ENCODE measurements around the gene MLEC. TPM values are rescaled to one million over a fixed set of nuclear protein-coding genes. Genes with fewer than 3 reads are reported as not detected.

MLEC gene
- total RNA-seq, 1 experiment from 2014 or later = 290 TPM

- no peak for TF ChIP-seq CTCF (IDR thresholded peaks at IDR 0.05; ENCODE audit: unreplicated experiment)
- CTCF ChIA-PET = interaction anchor here (0.6 to 2.0 kb wide), 2 partner anchors 61 to 441 kb away, joined by 3 to 8 read pairs; partner anchors contain the start of gene POP5
Measured at GRCh38 chr12:120642121-120642520, 44.8 kb upstream of the MLEC start.

GRCh38 chr12:120642826-120643225, 44.1 kb upstream of the MLEC start:
- peaks cover 13% of the 10 kb centered on the region for H3K4me1 Mint-ChIP-seq (ENCODE audit: low read depth, unreplicated experiment)
- H3K36me3 Mint-ChIP-seq (ENCODE audit: insufficient read depth, unreplicated experiment) = peaks cover 6% of the 10 kb centered on the region
- no peaks in the 10 kb centered on the region for H3K9me3 Mint-ChIP-seq (ENCODE audit: low read depth, unreplicated experiment)
- peaks cover 68% of the 10 kb centered on the region for H3K27me3 Mint-ChIP-seq (ENCODE audit: unreplicated experiment)
- H3K27ac Mint-ChIP-seq (ENCODE audit: unreplicated experiment) = no peak overlapping the region
- no peak for DNase-seq
- H3K4me3 Mint-ChIP-seq (ENCODE audit: low read depth, unreplicated experiment) = no peak overlapping the region
- CTCF ChIA-PET = interaction anchor here (0.5 to 2.0 kb wide), 4 partner anchors 62 to 441 kb away, joined by 3 to 8 read pairs (median 4); partner anchors contain the start of gene POP5
- no peak for TF ChIP-seq CTCF (IDR thresholded peaks at IDR 0.05; ENCODE audit: unreplicated experiment)
- BruUV-seq (replicated peaks) = no TSS peak
- intact Hi-C loops (cut with micrococcal nuclease; ENCODE audit: unreplicated experiment) = no loop called here

More at GRCh38 chr12:120642121-120642520, 44.8 kb upstream of the MLEC start:
- H3K27me3 Mint-ChIP-seq (ENCODE audit: unreplicated experiment) = peaks cover 62% of the 10 kb centered on the region
- no peak overlapping the region for H3K4me3 Mint-ChIP-seq (ENCODE audit: low read depth, unreplicated experiment)
- no peak overlapping the region for H3K27ac Mint-ChIP-seq (ENCODE audit: unreplicated experiment)
- no TSS peak for BruUV-seq (replicated peaks)
- H3K9me3 Mint-ChIP-seq (ENCODE audit: low read depth, unreplicated experiment) = no peaks in the 10 kb centered on the region
- intact Hi-C loops (cut with micrococcal nuclease; ENCODE audit: unreplicated experiment) = no loop called here
- peaks cover 6% of the 10 kb centered on the region for H3K36me3 Mint-ChIP-seq (ENCODE audit: insufficient read depth, unreplicated experiment)
- no peak for DNase-seq
- peaks cover 13% of the 10 kb centered on the region for H3K4me1 Mint-ChIP-seq (ENCODE audit: low read depth, unreplicated experiment)

- TF ChIP-seq CTCF (IDR thresholded peaks at IDR 0.05; ENCODE audit: unreplicated experiment) = no peak
- no peak for DNase-seq
- Mint-ChIP-seq H3K4me3 (ENCODE audit: low read depth, unreplicated experiment) (no peak overlapping the region), H3K36me3 (ENCODE audit: insufficient read depth, unreplicated experiment) (peaks cover 6% of the 10 kb centered on the region), H3K27ac (ENCODE audit: unreplicated experiment) (no peak overlapping the region), H3K27me3 (ENCODE audit: unreplicated experiment) (peaks cover 75% of the 10 kb centered on the region), H3K9me3 (ENCODE audit: low read depth, unreplicated experiment) (no peaks in the 10 kb centered on the region), H3K4me1 (ENCODE audit: low read depth, unreplicated experiment) (peaks cover 15% of the 10 kb centered on the region)
- CTCF ChIA-PET = interaction anchor here (0.5 to 1.1 kb wide), 2 partner anchors 297 to 362 kb away, joined by 3 to 4 read pairs; no protein-coding TSS in a partner anchor
- intact Hi-C loops (cut with micrococcal nuclease; ENCODE audit: unreplicated experiment) = no loop called here
- no TSS peak for BruUV-seq (replicated peaks)
Measured at GRCh38 chr12:120643574-120643973, 43.4 kb upstream of the MLEC start.

- Mint-ChIP-seq H3K4me1 (ENCODE audit: low read depth, unreplicated experiment) (peaks cover 22% of the 10 kb centered on the region), H3K4me3 (ENCODE audit: low read depth, unreplicated experiment) (no peak overlapping the region), H3K9me3 (ENCODE audit: low read depth, unreplicated experiment) (no peaks in the 10 kb centered on the region), H3K27me3 (ENCODE audit: unreplicated experiment) (peaks cover 99% of the 10 kb centered on the region), H3K36me3 (ENCODE audit: insufficient read depth, unreplicated experiment) (no peaks in the 10 kb centered on the region), H3K27ac (ENCODE audit: unreplicated experiment) (no peak overlapping the region)
- CTCF ChIA-PET = interaction anchor here (0.6 kb wide), 1 partner anchor 36 kb away, joined by 3 read pairs; no protein-coding TSS in a partner anchor
- DNase-seq = no peak
- intact Hi-C loops (cut with micrococcal nuclease; ENCODE audit: unreplicated experiment) = loop anchor here (5.0 kb wide), 1 partner anchor 319 kb away; the partner anchor contains the start of gene PLA2G1B
- TF ChIP-seq CTCF (IDR thresholded peaks at IDR 0.05; ENCODE audit: unreplicated experiment) = no peak
- BruUV-seq (replicated peaks) = no TSS peak
Measured at GRCh38 chr12:120646044-120646443, 40.9 kb upstream of the MLEC start.
